HEK293 (cell line): ENCODE measurements around the gene FBXL7.

ENCODE experiments used
- CTCF ChIP-seq: fragments of 450-650 bp; formaldehyde crosslinking; IDR thresholded peaks from 2 replicates; pipeline ENCODE4 v1.5.1; 2016; ENCODE audit warnings: missing biosample characterization, missing genetic modification characterization
- HOXD13 ChIP-seq: sonication (generic); formaldehyde crosslinking; IDR thresholded peaks from 2 replicates; pipeline ENCODE4 v1.8.0; 2022; ENCODE audit warnings: missing genetic modification reagents, borderline replicate concordance
- MEIS1 ChIP-seq: sonication (generic); formaldehyde crosslinking; IDR thresholded peaks from 2 replicates; pipeline ENCODE4 v1.8.1; 2022; ENCODE audit warnings: missing genetic modification reagents, mild to moderate bottlenecking, borderline replicate concordance
- PATZ1 ChIP-seq: fragments of 450-650 bp; formaldehyde crosslinking; IDR thresholded peaks from 2 replicates; pipeline ENCODE4 v1.5.1; 2016; ENCODE audit warnings: missing biosample characterization, missing genetic modification characterization
- ZFP41 ChIP-seq: fragments of 450-650 bp; formaldehyde crosslinking; IDR thresholded peaks from 2 replicates; pipeline ENCODE4 v1.5.1; 2016; ENCODE audit warnings: missing biosample characterization, missing genetic modification characterization, borderline replicate concordance
- ZNF155 ChIP-seq: fragments of 450-650 bp; formaldehyde crosslinking; IDR thresholded peaks from 2 replicates; pipeline ENCODE4 v1.5.1; 2016; ENCODE audit warnings: missing biosample characterization, missing genetic modification characterization
- ZNF302 ChIP-seq: fragments of 450-650 bp; formaldehyde crosslinking; IDR thresholded peaks from 2 replicates; pipeline ENCODE4 v1.5.1; 2016; ENCODE audit warnings: missing biosample characterization, missing genetic modification characterization, low read depth
- ZNF501 ChIP-seq: fragments of 450-650 bp; formaldehyde crosslinking; IDR thresholded peaks from 2 replicates; pipeline ENCODE4 v1.5.1; 2016; ENCODE audit warnings: missing biosample characterization, missing genetic modification characterization
- ZNF514 ChIP-seq: fragments of 450-650 bp; formaldehyde crosslinking; IDR thresholded peaks from 2 replicates; pipeline ENCODE4 v1.5.1; 2016; ENCODE audit warnings: missing biosample characterization, missing genetic modification characterization
- ZNF624 ChIP-seq: fragments of 450-650 bp; formaldehyde crosslinking; IDR thresholded peaks from 2 replicates; pipeline ENCODE4 v1.5.1; 2017; ENCODE audit warnings: missing biosample characterization, missing genetic modification characterization
- ZNF837 ChIP-seq: fragments of 450-650 bp; formaldehyde crosslinking; IDR thresholded peaks from 2 replicates; pipeline ENCODE4 v1.5.1; 2016; ENCODE audit warnings: missing biosample characterization, missing genetic modification characterization
- ZNF843 ChIP-seq: fragments of 450-650 bp; formaldehyde crosslinking; IDR thresholded peaks from 2 replicates; pipeline ENCODE4 v1.5.1; 2016; ENCODE audit warnings: missing biosample characterization, missing genetic modification characterization
- TF ChIP-seq, protein P1 (sequence below): fragments of 450-650 bp; formaldehyde crosslinking; conservative IDR thresholded peaks from 2 replicates; pipeline ENCODE4 v1.5.1; 2016; ENCODE audit warnings: low read depth, missing biosample characterization, missing genetic modification characterization
- TF ChIP-seq, protein P2 (sequence below): fragments of 450-650 bp; formaldehyde crosslinking; IDR thresholded peaks from 2 replicates; pipeline ENCODE4 v1.5.1; 2016; ENCODE audit warnings: missing biosample characterization, missing genetic modification characterization

- no peak for TF ChIP-seq ZNF514 (tag by site-specific recombination)
- TF ChIP-seq ZNF837 (tag by site-specific recombination) = no peak
- TF ChIP-seq ZNF624 (tag by site-specific recombination) = no peak
- no peak for TF ChIP-seq ZNF155 (tag by site-specific recombination)
- TF ChIP-seq PATZ1 = no peak
- no peak for TF ChIP-seq ZNF302 (tag by site-specific recombination)
- TF ChIP-seq, protein P1, sequence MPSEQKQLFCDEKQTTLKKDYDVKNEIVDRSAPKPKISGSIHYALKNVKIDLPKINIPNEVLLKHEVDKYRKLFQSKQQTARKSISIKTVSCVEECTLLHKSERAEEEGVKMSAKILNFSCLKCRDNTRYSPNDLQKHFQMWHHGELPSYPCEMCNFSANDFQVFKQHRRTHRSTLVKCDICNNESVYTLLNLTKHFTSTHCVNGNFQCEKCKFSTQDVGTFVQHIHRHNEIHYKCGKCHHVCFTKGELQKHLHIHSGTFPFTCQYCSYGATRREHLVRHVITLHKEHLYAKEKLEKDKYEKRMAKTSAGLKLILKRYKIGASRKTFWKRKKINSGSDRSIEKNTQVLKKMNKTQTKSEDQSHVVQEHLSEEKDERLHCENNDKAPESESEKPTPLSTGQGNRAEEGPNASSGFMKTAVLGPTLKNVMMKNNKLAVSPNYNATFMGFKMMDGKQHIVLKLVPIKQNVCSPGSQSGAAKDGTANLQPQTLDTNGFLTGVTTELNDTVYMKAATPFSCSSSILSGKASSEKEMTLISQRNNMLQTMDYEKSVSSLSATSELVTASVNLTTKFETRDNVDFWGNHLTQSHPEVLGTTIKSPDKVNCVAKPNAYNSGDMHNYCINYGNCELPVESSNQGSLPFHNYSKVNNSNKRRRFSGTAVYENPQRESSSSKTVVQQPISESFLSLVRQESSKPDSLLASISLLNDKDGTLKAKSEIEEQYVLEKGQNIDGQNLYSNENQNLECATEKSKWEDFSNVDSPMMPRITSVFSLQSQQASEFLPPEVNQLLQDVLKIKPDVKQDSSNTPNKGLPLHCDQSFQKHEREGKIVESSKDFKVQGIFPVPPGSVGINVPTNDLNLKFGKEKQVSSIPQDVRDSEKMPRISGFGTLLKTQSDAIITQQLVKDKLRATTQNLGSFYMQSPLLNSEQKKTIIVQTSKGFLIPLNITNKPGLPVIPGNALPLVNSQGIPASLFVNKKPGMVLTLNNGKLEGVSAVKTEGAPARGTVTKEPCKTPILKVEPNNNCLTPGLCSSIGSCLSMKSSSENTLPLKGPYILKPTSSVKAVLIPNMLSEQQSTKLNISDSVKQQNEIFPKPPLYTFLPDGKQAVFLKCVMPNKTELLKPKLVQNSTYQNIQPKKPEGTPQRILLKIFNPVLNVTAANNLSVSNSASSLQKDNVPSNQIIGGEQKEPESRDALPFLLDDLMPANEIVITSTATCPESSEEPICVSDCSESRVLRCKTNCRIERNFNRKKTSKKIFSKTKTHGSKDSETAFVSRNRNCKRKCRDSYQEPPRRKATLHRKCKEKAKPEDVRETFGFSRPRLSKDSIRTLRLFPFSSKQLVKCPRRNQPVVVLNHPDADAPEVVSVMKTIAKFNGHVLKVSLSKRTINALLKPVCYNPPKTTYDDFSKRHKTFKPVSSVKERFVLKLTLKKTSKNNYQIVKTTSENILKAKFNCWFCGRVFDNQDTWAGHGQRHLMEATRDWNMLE (tag by site-specific recombination) = no peak
- TF ChIP-seq CTCF = no peak
- TF ChIP-seq ZFP41 (tag by site-specific recombination) = no peak
- no peak for TF ChIP-seq HOXD13 (CRISPR knock-in tag)
- TF ChIP-seq MEIS1 (CRISPR knock-in tag) = no peak
- TF ChIP-seq ZNF843 (tag by site-specific recombination) = no peak
- TF ChIP-seq, protein P2, sequence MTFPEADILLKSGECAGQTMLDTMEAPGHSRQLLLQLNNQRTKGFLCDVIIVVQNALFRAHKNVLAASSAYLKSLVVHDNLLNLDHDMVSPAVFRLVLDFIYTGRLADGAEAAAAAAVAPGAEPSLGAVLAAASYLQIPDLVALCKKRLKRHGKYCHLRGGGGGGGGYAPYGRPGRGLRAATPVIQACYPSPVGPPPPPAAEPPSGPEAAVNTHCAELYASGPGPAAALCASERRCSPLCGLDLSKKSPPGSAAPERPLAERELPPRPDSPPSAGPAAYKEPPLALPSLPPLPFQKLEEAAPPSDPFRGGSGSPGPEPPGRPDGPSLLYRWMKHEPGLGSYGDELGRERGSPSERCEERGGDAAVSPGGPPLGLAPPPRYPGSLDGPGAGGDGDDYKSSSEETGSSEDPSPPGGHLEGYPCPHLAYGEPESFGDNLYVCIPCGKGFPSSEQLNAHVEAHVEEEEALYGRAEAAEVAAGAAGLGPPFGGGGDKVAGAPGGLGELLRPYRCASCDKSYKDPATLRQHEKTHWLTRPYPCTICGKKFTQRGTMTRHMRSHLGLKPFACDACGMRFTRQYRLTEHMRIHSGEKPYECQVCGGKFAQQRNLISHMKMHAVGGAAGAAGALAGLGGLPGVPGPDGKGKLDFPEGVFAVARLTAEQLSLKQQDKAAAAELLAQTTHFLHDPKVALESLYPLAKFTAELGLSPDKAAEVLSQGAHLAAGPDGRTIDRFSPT = no peak
- no peak for TF ChIP-seq ZNF501
These were observed 54.6 kb downstream of the FBXL7 start for GRCh38 chr5:15554542-15554941.
